Activated CD4-positive, alpha-beta T cell treated with anti-CD3 and anti-CD28 coated beads, Interleukin-2, Interleukin-6, amounts not matched to agents 100 ng/mL and 50 ng/mL, durations not matched to agents 16 hours and 8 hours (primary cell): ENCODE results near the gene B3GNT8.
"Not testable (repeated sequence)": the region's sequence is repeated elsewhere in the genome, so short reads cannot be mapped to it uniquely, and the experiment has no call there.

Experiments used
- DNase-seq: peaks from one replicate; pipeline ENCODE4 v3.0.0-alpha.2; 2020

Gene B3GNT8

DNA sequence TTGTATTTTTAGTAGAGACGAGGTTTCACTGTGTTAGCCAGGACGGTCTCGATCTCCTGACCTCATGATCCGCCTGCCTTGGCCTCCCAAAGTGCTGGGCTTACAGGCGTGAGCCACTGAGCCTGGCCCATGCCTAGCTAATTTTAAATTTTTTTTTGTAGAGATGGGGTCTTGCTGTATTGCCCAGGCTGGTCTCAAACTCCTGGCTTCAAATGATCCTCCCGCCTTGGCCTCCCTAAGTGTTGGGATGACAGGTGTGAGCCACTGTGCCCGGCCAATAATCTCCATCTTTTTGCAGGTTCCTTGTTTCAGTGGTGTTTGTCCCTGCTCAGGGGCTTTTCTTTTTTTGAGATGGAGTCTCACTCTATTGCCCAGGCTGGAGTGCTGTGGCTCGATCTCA lies 45.6 kb downstream of the B3GNT8 start:
- not testable (repeated sequence) for DNase-seq

DNA sequence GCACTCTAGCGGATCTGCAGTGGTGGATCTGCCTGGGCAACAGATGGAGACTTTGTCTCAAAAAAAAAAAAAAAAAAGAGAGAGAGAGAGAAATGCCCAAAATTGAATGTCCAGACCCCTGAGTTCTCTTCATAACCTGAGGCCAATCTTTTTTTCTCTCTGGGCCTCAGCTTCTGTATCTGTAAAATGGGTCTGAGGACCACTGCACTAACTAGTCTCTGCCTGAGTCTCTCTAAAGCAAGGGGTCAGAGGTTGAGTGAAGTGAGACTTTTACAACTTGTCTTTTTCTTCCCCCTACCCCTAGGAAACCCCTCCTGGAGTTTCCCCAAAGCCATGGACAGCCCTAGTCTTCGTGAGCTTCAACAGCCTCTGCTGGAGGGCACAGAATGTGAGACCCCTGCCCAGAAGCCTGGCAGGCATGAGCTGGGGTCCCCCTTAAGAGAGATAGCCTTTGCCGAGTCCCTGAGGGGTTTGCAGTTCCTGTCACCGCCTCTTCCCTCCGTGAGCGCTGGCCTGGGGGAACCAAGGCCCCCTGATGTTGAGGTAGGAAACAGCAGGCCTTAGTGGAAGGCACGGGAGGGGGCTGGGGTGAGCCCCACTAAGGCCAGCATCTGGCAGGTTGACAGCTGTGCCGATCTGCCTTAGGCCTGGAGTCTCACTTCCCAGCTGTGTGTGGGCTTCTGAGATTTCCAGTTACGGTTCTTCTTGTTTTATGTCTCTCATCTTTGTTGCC lies 49.0 kb downstream of the B3GNT8 start:
- no peak for DNase-seq

DNA sequence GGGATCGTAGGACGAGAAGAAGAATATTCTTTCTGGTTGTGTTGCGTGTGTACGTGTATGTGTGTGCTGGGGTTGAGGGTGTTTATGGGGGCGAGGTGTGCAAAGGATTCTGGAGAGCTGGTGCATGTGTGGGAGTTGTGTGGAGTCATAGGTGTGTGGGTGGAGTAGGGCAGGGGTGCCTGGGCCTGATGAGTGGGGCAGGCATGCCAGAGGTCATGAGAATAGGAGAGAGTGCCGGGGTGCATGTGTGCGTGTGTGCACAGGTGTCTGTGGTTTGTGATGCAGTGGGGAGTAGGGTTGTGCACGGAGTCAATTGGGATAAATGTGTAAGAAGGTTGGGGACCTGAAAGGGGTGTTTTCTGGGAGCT lies 50.2 kb downstream of the B3GNT8 start:
- DNase-seq: no peak

DNA sequence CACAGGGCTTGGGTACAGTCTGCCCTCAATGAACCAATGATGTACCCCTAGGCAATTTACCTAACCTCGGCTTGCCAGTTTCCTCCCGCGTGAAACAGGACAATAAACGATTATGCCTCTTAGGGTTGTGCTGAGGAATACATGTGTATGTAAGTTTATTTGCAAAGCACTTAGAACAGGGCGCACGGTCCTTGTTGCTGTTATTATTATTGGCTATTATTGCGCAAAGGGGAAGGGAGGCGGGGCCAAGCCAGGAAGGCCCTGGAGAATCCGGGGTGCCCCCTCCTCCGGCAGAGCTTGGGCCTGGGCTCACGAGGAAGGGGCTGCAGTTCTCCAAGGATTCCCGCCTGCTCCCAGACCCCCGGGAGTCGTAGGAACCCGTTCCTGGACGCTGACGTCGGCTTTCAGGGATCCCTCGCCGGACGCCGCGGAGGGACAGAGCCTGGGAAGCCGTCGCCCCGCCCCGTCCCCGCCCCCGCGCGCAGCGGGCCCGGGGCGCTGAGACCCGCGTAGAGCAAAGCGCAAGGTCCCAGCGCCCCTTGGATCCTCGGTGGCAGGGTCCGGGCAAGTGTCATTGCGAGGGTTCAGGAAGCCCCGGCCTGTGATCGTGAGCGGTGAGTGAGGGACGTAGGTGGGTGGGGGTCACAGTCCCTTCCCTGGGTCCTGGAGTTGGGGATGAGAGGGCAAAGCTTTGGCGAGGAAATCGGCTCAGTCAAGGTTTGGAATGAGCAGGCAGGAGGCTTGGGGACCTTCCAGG lies 50.8 kb downstream of the B3GNT8 start, which contains the start of gene TMEM91:
Gene TMEM91, plus strand, starts transcription at position 293 of the 757 bp plus-strand sequence. CDS start 1,777 bp downstream, outside the sequence.
- DNase-seq: no peak
